HG02642 (cell line): Measurements from ENCODE around the gene CUTA.
"Not testable (repeated sequence)": the region's sequence is repeated elsewhere in the genome, so short reads cannot be mapped to it uniquely, and the experiment has no call there.

Source experiments
- ATAC-seq: cut with Tn5 transposase; IDR thresholded peaks from one replicate; pipeline ENCODE4 v1.9.1; 2021; ENCODE audit warnings: mild to moderate bottlenecking; ENCODE audit not compliant: unreplicated experiment, poor library complexity

CUTA gene

GRCh38 chr6:33407132-33407718, 10.7 kb downstream of the CUTA start:
- no peak for ATAC-seq

- ATAC-seq, result no peak
Measured at GRCh38 chr6:33406126-33406525, 11.8 kb downstream of the CUTA start.

GRCh38 chr6:33405386-33405940, 12.4 kb downstream of the CUTA start:
- ATAC-seq, result no peak

- no peak for ATAC-seq
Measured at GRCh38 chr6:33404884-33405283, 13.0 kb downstream of the CUTA start.

GRCh38 chr6:33399881-33400280, 18.0 kb downstream of the CUTA start:
- ATAC-seq, result not testable (repeated sequence)

GRCh38 chr6:33398601-33399000, 19.3 kb downstream of the CUTA start:
- ATAC-seq, result not testable (repeated sequence)

GRCh38 chr6:33397541-33397940, 20.4 kb downstream of the CUTA start:
- no peak for ATAC-seq

- ATAC-seq, result no peak
Measured at GRCh38 chr6:33392979-33393378, 24.9 kb downstream of the CUTA start.

GRCh38 chr6:33392595-33392948, 25.3 kb downstream of the CUTA start:
- ATAC-seq, result no peak

GRCh38 chr6:33391922-33392594, 25.8 kb downstream of the CUTA start:
- ATAC-seq, result peak; percentile 20

GRCh38 chr6:33391278-33391921, 26.5 kb downstream of the CUTA start, which contains the start of gene KIFC1:
TSS of gene KIFC1 (plus strand) at chr6:33391823. CDS start at chr6:33391986, 163 bp downstream.
- peak; percentile 87 for ATAC-seq

GRCh38 chr6:33390767-33391277, 27.1 kb downstream of the CUTA start:
- ATAC-seq, result peak; percentile 3

GRCh38 chr6:33390173-33390572, 27.7 kb downstream of the CUTA start:
- no peak for ATAC-seq

- ATAC-seq, result no peak
Measured at GRCh38 chr6:33384581-33385020, 33.3 kb downstream of the CUTA start.

- ATAC-seq, result no peak
Measured at GRCh38 chr6:33383427-33384185, 34.3 kb downstream of the CUTA start.

GRCh38 chr6:33380272-33380981, 37.5 kb downstream of the CUTA start:
- no peak for ATAC-seq

- ATAC-seq, result not testable (repeated sequence)
Measured at GRCh38 chr6:33379184-33379583, 38.7 kb downstream of the CUTA start.

- ATAC-seq, result no peak
Measured at GRCh38 chr6:33377171-33377570, 40.7 kb downstream of the CUTA start.

GRCh38 chr6:33375143-33375671, 42.7 kb downstream of the CUTA start:
- ATAC-seq, result no peak
